Neutrophil (primary cell): Measurements from ENCODE around the gene RPUSD3.

Experiments
- H3K27ac ChIP-seq: fragments of 200-600 bp; sonication (generic); 2 replicates; pipeline ENCODE4 v1.5.1; 2016; ENCODE audit warnings: mild to moderate bottlenecking, moderate library complexity
- H3K27me3 ChIP-seq: fragments of 200-600 bp; sonication (generic); 2 replicates; pipeline ENCODE4 v1.6.0; 2016; ENCODE audit warnings: mild to moderate bottlenecking
- H3K36me3 ChIP-seq: fragments of 200-600 bp; sonication (generic); 2 replicates; pipeline ENCODE4 v1.5.1; 2017
- H3K4me1 ChIP-seq, 2 experiments: fragments of 200-600 bp in 1 of 2; sonication (generic) in 1 of 2; 1 replicate in 1 of 2; 2 replicates in 1 of 2; pipeline versions ENCODE4 v1.5.1 to v1.6.1; 2013 to 2016; ENCODE audit warnings: low read depth in 1 of 2, low read length in 1 of 2, mild to moderate bottlenecking in 1 of 2, moderate library complexity in 1 of 2; ENCODE audit not compliant: control insufficient read depth in 1 of 2, insufficient read depth in 1 of 2
- H3K4me3 ChIP-seq, 2 experiments: fragments of 200-600 bp in 1 of 2; sonication (generic) in 1 of 2; 1 replicate in 1 of 2; 2 replicates in 1 of 2; pipeline ENCODE4 v1.5.1; 2013 to 2016; ENCODE audit warnings: low read depth in 1 of 2, low read length in 1 of 2, mild to moderate bottlenecking in 1 of 2, moderate library complexity in 1 of 2
- H3K9me3 ChIP-seq: fragments of 200-600 bp; sonication (generic); 2 replicates; pipeline ENCODE4 v1.5.1; 2016
- CTCF ChIP-seq: fragments of 200-600 bp; sonication (generic); IDR thresholded peaks from 2 replicates; pipeline ENCODE4 v1.5.1; 2016; ENCODE audit warnings: antibody characterized with exemption

RPUSD3 gene

GRCh38 chr3:9834520-9835380 is 9.1 kb downstream of the RPUSD3 start:
- Histone ChIP-seq H3K9me3 (no peaks in the 10 kb centered on the region), H3K36me3 (peaks cover 77% of the 10 kb centered on the region), H3K27me3 (no peaks in the 10 kb centered on the region), H3K4me3 (no peak overlapping the region), H3K4me1 (peaks cover 10 to 11% of the 10 kb centered on the region in 2 experiments), H3K27ac (no peak overlapping the region)
- TF ChIP-seq CTCF = no peak

- Histone ChIP-seq H3K4me1 (peaks cover 5% of the 10 kb centered on the region in 2 experiments), H3K9me3 (no peaks in the 10 kb centered on the region), H3K36me3 (peaks cover 82% of the 10 kb centered on the region), H3K4me3 (no peak overlapping the region), H3K27me3 (no peaks in the 10 kb centered on the region), H3K27ac (no peak overlapping the region)
- TF ChIP-seq CTCF = no peak
Measured at GRCh38 chr3:9833078-9833477, 10.7 kb downstream of the RPUSD3 start.

- Histone ChIP-seq H3K27ac (no peak overlapping the region), H3K4me1 (no peaks in the 10 kb centered on the region), H3K4me3 (no peak overlapping the region), H3K9me3 (no peaks in the 10 kb centered on the region), H3K27me3 (no peaks in the 10 kb centered on the region), H3K36me3 (peaks cover 93% of the 10 kb centered on the region)
- no peak for TF ChIP-seq CTCF
Measured at GRCh38 chr3:9831253-9831652, 12.6 kb downstream of the RPUSD3 start.

- Histone ChIP-seq H3K27me3 (no peaks in the 10 kb centered on the region), H3K27ac (no peak overlapping the region), H3K36me3 (peaks cover 84% of the 10 kb centered on the region), H3K9me3 (no peaks in the 10 kb centered on the region), H3K4me1 (no peaks in the 10 kb centered on the region), H3K4me3 (no peak overlapping the region)
- TF ChIP-seq CTCF = no peak
Measured at GRCh38 chr3:9828801-9829755, 14.7 kb downstream of the RPUSD3 start.

- TF ChIP-seq CTCF = no peak
- Histone ChIP-seq H3K27me3 (no peaks in the 10 kb centered on the region), H3K4me3 (no peak overlapping the region), H3K4me1 (no peaks in the 10 kb centered on the region), H3K27ac (no peak overlapping the region), H3K36me3 (peaks cover 78% of the 10 kb centered on the region), H3K9me3 (no peaks in the 10 kb centered on the region)
Measured at GRCh38 chr3:9826815-9827573, 16.8 kb downstream of the RPUSD3 start.
